ENCODE results near the gene LENG8.

DNA sequence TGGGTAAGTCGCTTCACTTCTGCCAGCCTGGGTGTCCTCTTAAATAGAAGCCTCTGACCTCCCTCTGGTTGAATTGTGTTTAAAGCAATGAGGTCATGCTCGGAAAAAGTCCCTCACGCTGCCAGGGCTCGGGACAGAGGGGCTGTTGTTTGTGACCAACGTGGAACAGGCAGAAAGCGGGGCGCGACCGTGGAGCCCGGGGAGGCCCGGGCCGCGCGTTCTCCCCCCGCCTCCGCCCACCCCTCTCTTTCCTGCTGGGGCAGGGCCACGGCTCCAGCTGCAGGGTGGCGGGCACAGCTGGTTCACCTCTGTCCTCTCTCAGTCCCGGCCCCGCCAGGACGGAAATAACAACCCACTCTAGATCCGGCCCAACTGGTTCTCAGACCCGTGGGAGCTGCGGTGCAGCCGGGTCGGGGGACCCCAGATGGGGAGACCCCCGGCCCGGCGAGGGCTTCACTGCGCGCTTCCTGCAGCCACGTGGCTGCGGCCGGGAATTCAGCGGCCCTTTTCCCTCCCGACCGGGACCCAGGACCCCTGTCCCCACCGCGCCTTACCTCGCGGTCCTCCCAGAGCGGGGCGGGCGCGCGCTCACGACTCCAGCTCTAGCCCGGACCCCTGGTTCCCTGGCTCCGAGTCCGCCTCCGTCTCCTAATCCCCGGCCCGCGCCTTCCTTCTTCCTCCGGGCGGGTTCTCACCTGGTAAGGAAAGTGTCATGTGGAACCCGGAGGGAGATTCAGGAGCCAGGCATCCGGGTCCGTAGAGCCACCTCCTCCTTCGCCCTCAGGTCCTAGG is 22.2 kb downstream of the LENG8 start:
- TF ChIP-seq, protein P1, sequence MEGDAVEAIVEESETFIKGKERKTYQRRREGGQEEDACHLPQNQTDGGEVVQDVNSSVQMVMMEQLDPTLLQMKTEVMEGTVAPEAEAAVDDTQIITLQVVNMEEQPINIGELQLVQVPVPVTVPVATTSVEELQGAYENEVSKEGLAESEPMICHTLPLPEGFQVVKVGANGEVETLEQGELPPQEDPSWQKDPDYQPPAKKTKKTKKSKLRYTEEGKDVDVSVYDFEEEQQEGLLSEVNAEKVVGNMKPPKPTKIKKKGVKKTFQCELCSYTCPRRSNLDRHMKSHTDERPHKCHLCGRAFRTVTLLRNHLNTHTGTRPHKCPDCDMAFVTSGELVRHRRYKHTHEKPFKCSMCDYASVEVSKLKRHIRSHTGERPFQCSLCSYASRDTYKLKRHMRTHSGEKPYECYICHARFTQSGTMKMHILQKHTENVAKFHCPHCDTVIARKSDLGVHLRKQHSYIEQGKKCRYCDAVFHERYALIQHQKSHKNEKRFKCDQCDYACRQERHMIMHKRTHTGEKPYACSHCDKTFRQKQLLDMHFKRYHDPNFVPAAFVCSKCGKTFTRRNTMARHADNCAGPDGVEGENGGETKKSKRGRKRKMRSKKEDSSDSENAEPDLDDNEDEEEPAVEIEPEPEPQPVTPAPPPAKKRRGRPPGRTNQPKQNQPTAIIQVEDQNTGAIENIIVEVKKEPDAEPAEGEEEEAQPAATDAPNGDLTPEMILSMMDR (conservative IDR thresholded peaks at IDR 0.05; ENCODE audit: low read length): no peak
- no peak for TF ChIP-seq EZH2phosphoT487 (IDR thresholded peaks at IDR 0.05; ENCODE audit: borderline replicate concordance, low read depth, low read length)

All from OCI-LY7 (cell line).